ENCODE data around the gene AP3B1. TPM values are rescaled to one million over a fixed set of nuclear protein-coding genes. Genes with fewer than 3 reads are reported as not detected.

AP3B1 gene
- polyA plus RNA-seq, 3 donors = 20.3 to 39.8 (median 24.9) TPM

DNA sequence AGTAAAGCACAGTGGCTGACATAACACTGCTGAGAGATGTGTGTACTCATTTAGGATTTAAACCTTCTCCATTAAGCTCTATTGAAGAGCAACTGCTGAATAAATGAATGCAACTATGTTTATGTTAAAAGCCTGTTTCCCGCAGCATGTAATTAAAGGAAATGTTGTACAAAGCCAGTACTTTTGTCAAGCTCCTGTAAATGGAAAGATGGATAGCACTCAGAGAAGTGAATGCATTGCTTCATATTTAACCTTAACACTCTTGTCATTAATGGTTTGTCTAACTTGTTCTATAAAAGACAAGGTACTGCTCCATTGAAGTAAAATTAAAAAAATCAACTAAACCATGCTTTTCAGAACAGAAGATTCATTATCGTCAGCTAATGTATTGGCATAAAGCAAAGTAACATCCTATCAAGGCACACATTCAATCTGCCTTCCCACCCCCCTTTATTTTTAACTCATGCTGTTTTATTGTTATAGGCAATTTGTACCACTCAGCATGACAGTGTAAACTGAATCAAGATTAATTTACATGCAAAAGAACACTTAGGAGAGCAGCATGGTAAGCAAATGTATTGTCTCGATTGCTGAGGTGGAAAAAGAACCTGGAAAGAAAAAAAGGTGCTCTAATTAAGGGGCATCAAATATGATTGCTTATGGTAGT is 277.5 kb downstream of the AP3B1 start:
- TF ChIP-seq, protein P1, sequence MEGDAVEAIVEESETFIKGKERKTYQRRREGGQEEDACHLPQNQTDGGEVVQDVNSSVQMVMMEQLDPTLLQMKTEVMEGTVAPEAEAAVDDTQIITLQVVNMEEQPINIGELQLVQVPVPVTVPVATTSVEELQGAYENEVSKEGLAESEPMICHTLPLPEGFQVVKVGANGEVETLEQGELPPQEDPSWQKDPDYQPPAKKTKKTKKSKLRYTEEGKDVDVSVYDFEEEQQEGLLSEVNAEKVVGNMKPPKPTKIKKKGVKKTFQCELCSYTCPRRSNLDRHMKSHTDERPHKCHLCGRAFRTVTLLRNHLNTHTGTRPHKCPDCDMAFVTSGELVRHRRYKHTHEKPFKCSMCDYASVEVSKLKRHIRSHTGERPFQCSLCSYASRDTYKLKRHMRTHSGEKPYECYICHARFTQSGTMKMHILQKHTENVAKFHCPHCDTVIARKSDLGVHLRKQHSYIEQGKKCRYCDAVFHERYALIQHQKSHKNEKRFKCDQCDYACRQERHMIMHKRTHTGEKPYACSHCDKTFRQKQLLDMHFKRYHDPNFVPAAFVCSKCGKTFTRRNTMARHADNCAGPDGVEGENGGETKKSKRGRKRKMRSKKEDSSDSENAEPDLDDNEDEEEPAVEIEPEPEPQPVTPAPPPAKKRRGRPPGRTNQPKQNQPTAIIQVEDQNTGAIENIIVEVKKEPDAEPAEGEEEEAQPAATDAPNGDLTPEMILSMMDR (IDR thresholded peaks at IDR 0.05) = no peak
- H3K27ac Mint-ChIP-seq = no peak overlapping the region
- H3K4me1 ChIP-seq (ENCODE audit: control insufficient read depth in 1 of 2, insufficient read depth in 2 of 2, low read length in 2 of 2) = no peaks in the 10 kb centered on the region
- no peak overlapping the region for H3K4me3 ChIP-seq (replicated peaks in 1 of 3; ENCODE audit: low read depth in 2 of 3, low read length in 3 of 3)
- H2AFZ ChIP-seq (ENCODE audit: insufficient read depth, low read depth, low read length, poor library complexity, severe bottlenecking) = no peak overlapping the region
- WGBS (ENCODE audit: insufficient coverage) = no CpG with 5 or more reads among the region's 3 CpGs
- H3K9me3 ChIP-seq (replicated peaks in 1 of 2; ENCODE audit: control insufficient read depth in 1 of 2, insufficient read depth in 1 of 2, low read length in 2 of 2) = no peaks in the 10 kb centered on the region
- H3K4me3 Mint-ChIP-seq = no peak overlapping the region
- no peaks in the 10 kb centered on the region for H3K9me3 Mint-ChIP-seq
- DNase-seq = no peak
- no peaks in the 10 kb centered on the region for H3K79me2 ChIP-seq (ENCODE audit: insufficient read depth, low read length)
- H3K36me3 Mint-ChIP-seq = peaks cover 31 to 38% of the 10 kb centered on the region in 2 donors
- no peaks in the 10 kb centered on the region for H3K4me1 Mint-ChIP-seq
- H3K4me2 ChIP-seq (replicated peaks; ENCODE audit: extremely low read depth, low read length, poor library complexity, severe bottlenecking) = no peak overlapping the region
- no peak overlapping the region for H3K27ac ChIP-seq (ENCODE audit: low read depth in 1 of 2, low read length in 2 of 2)
- H3K36me3 ChIP-seq (replicated peaks in 1 of 2; ENCODE audit: control insufficient read depth in 1 of 2, insufficient read depth in 2 of 2, low read length in 2 of 2) = peaks cover 3 to 62% of the 10 kb centered on the region in 2 donors
- no peaks in the 10 kb centered on the region for H3K27me3 ChIP-seq (ENCODE audit: control insufficient read depth in 2 of 2, insufficient read depth in 2 of 2, low read length in 2 of 2)
- H4K20me1 ChIP-seq (ENCODE audit: insufficient read depth, low read length) = no peaks in the 10 kb centered on the region
- no peak overlapping the region for H3K9ac ChIP-seq (ENCODE audit: insufficient read depth, low read length, poor library complexity, severe bottlenecking)
- intact Hi-C loops (cut with micrococcal nuclease) = no loop called here
- no peaks in the 10 kb centered on the region for H3K27me3 Mint-ChIP-seq (ENCODE audit: low read depth in 3 of 3)

DNA sequence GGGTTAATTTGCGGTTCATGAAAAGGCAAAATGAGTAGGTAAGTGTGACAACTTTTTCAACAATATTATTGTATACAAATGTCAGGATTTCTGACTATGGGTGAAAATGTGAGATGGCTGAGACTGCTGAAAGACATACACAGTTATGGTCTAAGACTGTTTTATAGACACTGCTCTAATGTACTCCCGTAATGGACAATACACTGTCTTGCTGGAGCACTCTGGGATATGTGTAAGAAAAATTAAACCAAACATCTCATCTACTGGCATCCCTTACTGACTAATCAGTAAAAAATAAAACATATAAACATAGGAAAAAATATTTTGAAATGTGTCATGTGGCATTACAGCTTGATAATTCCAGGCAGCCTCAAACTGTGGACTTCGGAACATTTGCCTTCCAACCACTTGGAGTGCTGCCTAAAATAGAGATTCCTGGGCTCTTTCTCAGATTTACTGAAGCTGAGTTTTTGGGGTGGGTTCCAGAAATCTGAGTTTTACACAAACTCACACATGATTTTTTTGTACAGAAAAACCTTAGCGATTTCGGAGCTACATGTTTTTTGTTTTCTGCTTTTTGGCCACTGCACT is 284.5 kb downstream of the AP3B1 start:
- H3K4me3 ChIP-seq (replicated peaks in 1 of 3; ENCODE audit: low read depth in 2 of 3, low read length in 3 of 3) = no peak overlapping the region
- Mint-ChIP-seq H3K4me1 (no peaks in the 10 kb centered on the region), H3K4me3 (no peak overlapping the region), H3K9me3 (no peaks in the 10 kb centered on the region), H3K36me3 (peaks cover 21 to 34% of the 10 kb centered on the region in 2 donors), H3K27me3 (ENCODE audit: low read depth in 3 of 3) (no peaks in the 10 kb centered on the region), H3K27ac (no peak overlapping the region)
- H3K4me2 ChIP-seq (replicated peaks; ENCODE audit: extremely low read depth, low read length, poor library complexity, severe bottlenecking) = no peak overlapping the region
- H3K79me2 ChIP-seq (ENCODE audit: insufficient read depth, low read length) = no peaks in the 10 kb centered on the region
- H3K36me3 ChIP-seq (replicated peaks in 1 of 2; ENCODE audit: control insufficient read depth in 1 of 2, insufficient read depth in 2 of 2, low read length in 2 of 2) = peaks cover 3 to 41% of the 10 kb centered on the region in 2 donors
- no peaks in the 10 kb centered on the region for H3K4me1 ChIP-seq (ENCODE audit: control insufficient read depth in 1 of 2, insufficient read depth in 2 of 2, low read length in 2 of 2)
- TF ChIP-seq, protein P1 (IDR thresholded peaks at IDR 0.05) = no peak
- intact Hi-C loops (cut with micrococcal nuclease) = loop anchor here in 1 of 2 donors (10.0 kb wide), 1 partner anchor 365 kb away; no protein-coding TSS in a partner anchor
- H3K9ac ChIP-seq (ENCODE audit: insufficient read depth, low read length, poor library complexity, severe bottlenecking) = no peak overlapping the region
- H2AFZ ChIP-seq (ENCODE audit: insufficient read depth, low read depth, low read length, poor library complexity, severe bottlenecking) = no peak overlapping the region
- no peak for DNase-seq
- H4K20me1 ChIP-seq (ENCODE audit: insufficient read depth, low read length) = no peaks in the 10 kb centered on the region
- H3K9me3 ChIP-seq (replicated peaks in 1 of 2; ENCODE audit: control insufficient read depth in 1 of 2, insufficient read depth in 1 of 2, low read length in 2 of 2) = no peaks in the 10 kb centered on the region
- H3K27me3 ChIP-seq (ENCODE audit: control insufficient read depth in 2 of 2, insufficient read depth in 2 of 2, low read length in 2 of 2) = no peaks in the 10 kb centered on the region
- H3K27ac ChIP-seq (ENCODE audit: low read depth in 1 of 2, low read length in 2 of 2) = no peak overlapping the region
- 100% methylated on average over 3 of the region's 5 CpGs for WGBS (ENCODE audit: insufficient coverage)
